Endodermal cell (in vitro differentiated cells): Measurements from ENCODE around the gene NFIA. TPM values are rescaled to one million over a fixed set of nuclear protein-coding genes. Genes with fewer than 3 reads are reported as not detected.

Source experiments
- DNase-seq: peaks from one replicate; pipeline ENCODE4 v3.0.0-alpha.2; 2017
- H3K27ac ChIP-seq: 2 replicates; pipeline ENCODE4 v1.5.1; 2013; ENCODE audit warnings: mild to moderate bottlenecking, low read depth, low read length, moderate library complexity
- H3K27me3 ChIP-seq: 2 replicates; pipeline ENCODE4 v1.6.1; 2013; ENCODE audit warnings: mild to moderate bottlenecking, low read length, moderate library complexity; ENCODE audit not compliant: insufficient read depth, control insufficient read depth, poor library complexity, severe bottlenecking
- H3K36me3 ChIP-seq: 2 replicates; pipeline ENCODE4 v1.7.0; 2013; ENCODE audit warnings: mild to moderate bottlenecking, low read length, moderate library complexity; ENCODE audit not compliant: control insufficient read depth, insufficient read depth
- H3K4me1 ChIP-seq: one replicate; pipeline ENCODE4 v1.7.0; 2013; ENCODE audit warnings: low read length; ENCODE audit not compliant: control insufficient read depth, insufficient read depth
- H3K4me3 ChIP-seq: 2 replicates; pipeline ENCODE4 v1.5.1; 2013; ENCODE audit warnings: mild to moderate bottlenecking, low read length, moderate library complexity
- H3K9ac ChIP-seq: 2 replicates; pipeline ENCODE4 v1.6.1; 2013; ENCODE audit warnings: mild to moderate bottlenecking, low read length, moderate library complexity; ENCODE audit not compliant: poor library complexity, severe bottlenecking; ENCODE audit errors: extremely low read depth
- H3K9me3 ChIP-seq: 2 replicates; pipeline ENCODE4 v1.6.1; 2013; ENCODE audit warnings: mild to moderate bottlenecking, low read length, moderate library complexity; ENCODE audit not compliant: control insufficient read depth
- H3K27ac Mint-ChIP-seq: 2 replicates; pipeline ENCODE4 v1.8.0; 2020; ENCODE audit warnings: mixed read lengths
- H3K27me3 Mint-ChIP-seq: 2 replicates; pipeline ENCODE4 v1.8.0; 2021; ENCODE audit warnings: mild to moderate bottlenecking, mixed read lengths; ENCODE audit not compliant: insufficient read depth
- H3K36me3 Mint-ChIP-seq: 2 replicates; pipeline ENCODE4 v1.8.0; 2020; ENCODE audit warnings: low read depth, mixed read lengths
- H3K4me1 Mint-ChIP-seq: 2 replicates; pipeline ENCODE4 v1.8.0; 2020; ENCODE audit warnings: mixed read lengths
- H3K4me3 Mint-ChIP-seq: 2 replicates; pipeline ENCODE4 v1.8.0; 2020; ENCODE audit warnings: mild to moderate bottlenecking, moderate library complexity, mixed read lengths
- H3K9me3 Mint-ChIP-seq: 2 replicates; pipeline ENCODE4 v1.8.0; 2020; ENCODE audit warnings: mild to moderate bottlenecking, mixed read lengths
- CTCF ChIP-seq: fragments of 200-600 bp; sonication (generic); conservative IDR thresholded peaks from 2 replicates; pipeline ENCODE4 v1.5.0; 2021; ENCODE audit warnings: antibody characterized with exemption, mild to moderate bottlenecking
- WGBS, 2 experiments: methylation state at CpG; one replicate each; pipeline versions ENCODE4 v1.1.5 to v1.1.7; 2013; ENCODE audit warnings: missing lambda C conversion rate in 2 of 2, mixed read lengths in 1 of 2; ENCODE audit not compliant: insufficient coverage in 1 of 2, insufficient read length in 1 of 2; 5-methylcytosine and 5-hydroxymethylcytosine counted together
- total RNA-seq, 2 donors: library from RNA; stranded (reverse); fragmentation: NEBNext Ultra II Directional in 1 of 2; extraction: Animal tissue kit (Norgen Biotek cat#: 25700) in 1 of 2; gene quantifications; 2 replicates in 1 of 2; 3 replicates in 1 of 2; pipeline ENCODE4 v1.2.1, GENCODE V29; 2021

NFIA gene
- total RNA-seq, 2 donors from 2014 or later = 2.3 to 3.8 TPM

- H3K9me3 ChIP-seq = no peaks in the 10 kb centered on the region
- Mint-ChIP-seq H3K4me1 (peaks cover 33% of the 10 kb centered on the region), H3K4me3 (no peak overlapping the region), H3K36me3 (no peaks in the 10 kb centered on the region), H3K27ac (no peak overlapping the region), H3K9me3 (no peaks in the 10 kb centered on the region), H3K27me3 (no peaks in the 10 kb centered on the region)
- H3K27ac ChIP-seq = no peak overlapping the region
- no peaks in the 10 kb centered on the region for H3K36me3 ChIP-seq
- H3K4me1 ChIP-seq = peaks cover 2% of the 10 kb centered on the region
- DNase-seq = no peak
- H3K27me3 ChIP-seq = no peaks in the 10 kb centered on the region
- TF ChIP-seq CTCF = no peak
- no peak overlapping the region for H3K9ac ChIP-seq
- H3K4me3 ChIP-seq = no peak overlapping the region
- WGBS, 2 experiments = 96 to 100% methylated on average over 1 to 2 of the region's 4 CpGs
Measured at GRCh38 chr1:61264825-61265242, 182.5 kb downstream of the NFIA start.

GRCh38 chr1:61265665-61266064, 183.3 kb downstream of the NFIA start:
- no peaks in the 10 kb centered on the region for H3K27me3 ChIP-seq
- Mint-ChIP-seq H3K9me3 (no peaks in the 10 kb centered on the region), H3K36me3 (no peaks in the 10 kb centered on the region), H3K4me3 (no peak overlapping the region), H3K27me3 (no peaks in the 10 kb centered on the region), H3K4me1 (peaks cover 40% of the 10 kb centered on the region), H3K27ac (no peak overlapping the region)
- no peak overlapping the region for H3K4me3 ChIP-seq
- 86% methylated on average over 3 of the region's 3 CpGs; no CpG with 5 or more reads in 1 of the 2 experiments for WGBS, 2 experiments
- peaks cover 2% of the 10 kb centered on the region for H3K4me1 ChIP-seq
- H3K36me3 ChIP-seq = no peaks in the 10 kb centered on the region
- H3K27ac ChIP-seq = no peak overlapping the region
- no peak for TF ChIP-seq CTCF
- H3K9ac ChIP-seq = no peak overlapping the region
- no peaks in the 10 kb centered on the region for H3K9me3 ChIP-seq
- DNase-seq = no peak

GRCh38 chr1:61266738-61267137, 184.4 kb downstream of the NFIA start:
- DNase-seq = no peak
- no peaks in the 10 kb centered on the region for H3K27me3 ChIP-seq
- Mint-ChIP-seq H3K9me3 (no peaks in the 10 kb centered on the region), H3K36me3 (no peaks in the 10 kb centered on the region), H3K4me3 (no peak overlapping the region), H3K27me3 (no peaks in the 10 kb centered on the region), H3K4me1 (peaks cover 49% of the 10 kb centered on the region), H3K27ac (no peak overlapping the region)
- H3K36me3 ChIP-seq = no peaks in the 10 kb centered on the region
- H3K9me3 ChIP-seq = no peaks in the 10 kb centered on the region
- no peak overlapping the region for H3K9ac ChIP-seq
- peaks cover 2% of the 10 kb centered on the region for H3K4me1 ChIP-seq
- TF ChIP-seq CTCF = no peak
- no peak overlapping the region for H3K4me3 ChIP-seq
- H3K27ac ChIP-seq = no peak overlapping the region
